IPS DF 19.7 (cell line): ENCODE measurements around the gene C13orf42.

ENCODE experiments used
- DNase-seq: peaks from one replicate; pipeline ENCODE4 v3.0.0-alpha.2; 2013; ENCODE audit warnings: low read depth, low spot score

C13orf42 gene

DNA sequence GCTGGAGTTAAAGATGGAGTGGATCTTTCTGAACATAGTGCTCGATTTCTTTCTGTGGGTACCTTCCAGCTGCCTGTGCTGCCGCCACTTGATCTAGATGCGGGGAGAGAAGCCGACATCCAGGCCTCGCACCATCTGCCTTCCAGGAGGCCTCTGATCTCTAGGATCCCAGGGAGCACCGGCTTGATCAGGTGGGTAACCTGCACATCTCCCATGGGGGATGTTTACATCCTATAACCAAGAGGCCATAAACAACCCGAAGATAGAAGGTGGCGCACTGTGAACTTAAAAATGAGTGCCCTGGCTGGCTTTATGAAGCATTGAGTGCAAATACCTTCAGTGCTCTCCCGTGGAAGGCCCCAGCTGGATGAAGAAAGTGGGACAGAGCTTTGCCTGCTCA, at the start of gene C13orf42:
Gene C13orf42, minus strand, starts transcription at position 101 of the 400 bp plus-strand sequence. Its CDS starts 65 bp downstream, at position 36.
- DNase-seq: no peak

GRCh38 chr13:51158880-51159518, 47.9 kb upstream of the C13orf42 start:
- DNase-seq: no peak

GRCh38 chr13:51158365-51158764, 47.3 kb upstream of the C13orf42 start:
- no peak for DNase-seq

GRCh38 chr13:51156648-51157047, 45.6 kb upstream of the C13orf42 start:
- no peak for DNase-seq

- no peak for DNase-seq
Measured at GRCh38 chr13:51155776-51156515, 44.9 kb upstream of the C13orf42 start.

- DNase-seq: no peak
Measured at GRCh38 chr13:51155161-51155560, 44.1 kb upstream of the C13orf42 start.

DNA sequence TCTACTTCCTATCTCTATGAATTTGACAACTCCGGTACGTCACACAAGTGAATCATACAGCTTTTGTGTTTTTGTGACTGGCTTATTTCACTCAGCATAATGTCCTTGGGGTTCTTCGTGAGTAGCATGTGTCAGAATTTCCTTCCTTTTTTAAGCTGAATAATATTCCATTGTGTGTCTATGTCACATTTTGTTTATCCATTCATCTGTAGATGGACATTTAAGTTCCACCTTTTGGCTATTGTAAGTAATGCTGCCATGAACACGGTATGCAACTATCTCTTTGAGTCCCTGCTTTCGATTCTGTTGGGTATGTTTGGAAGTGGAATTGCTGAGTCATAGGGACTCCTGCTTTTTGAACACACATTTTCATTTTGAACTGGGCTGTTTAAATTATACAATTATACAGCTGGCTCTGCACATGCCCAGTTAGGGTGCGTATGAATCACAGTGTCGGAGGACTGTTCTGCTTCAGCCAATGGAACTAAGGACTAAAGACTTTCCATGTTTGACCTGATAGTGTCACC, 43.0 kb upstream of the C13orf42 start:
- no peak for DNase-seq

GRCh38 chr13:51153527-51153926, 42.5 kb upstream of the C13orf42 start:
- DNase-seq: no peak

DNA sequence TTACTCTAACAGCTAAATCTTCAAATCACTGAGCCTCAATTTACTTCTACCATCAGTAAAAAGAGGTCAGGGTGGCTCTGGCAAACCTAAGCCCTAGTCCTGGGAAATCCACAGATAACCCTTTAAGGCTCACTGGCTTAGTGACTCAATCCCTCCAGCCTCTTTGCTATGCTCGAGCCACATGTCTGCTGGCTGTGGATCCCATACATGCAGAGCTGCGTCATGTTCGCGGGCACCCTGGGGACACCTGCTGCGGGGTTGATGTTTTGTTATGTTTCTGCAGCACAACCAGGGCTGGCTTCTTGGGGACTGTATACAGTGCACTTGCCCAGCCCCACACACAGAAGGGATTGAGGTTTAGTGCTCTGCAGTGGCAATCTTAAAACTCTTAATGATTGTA, 41.6 kb upstream of the C13orf42 start:
- DNase-seq: no peak

GRCh38 chr13:51151463-51151862, 40.4 kb upstream of the C13orf42 start:
- no peak for DNase-seq

- no peak for DNase-seq
Measured at GRCh38 chr13:51148952-51149573, 38.0 kb upstream of the C13orf42 start.

DNA sequence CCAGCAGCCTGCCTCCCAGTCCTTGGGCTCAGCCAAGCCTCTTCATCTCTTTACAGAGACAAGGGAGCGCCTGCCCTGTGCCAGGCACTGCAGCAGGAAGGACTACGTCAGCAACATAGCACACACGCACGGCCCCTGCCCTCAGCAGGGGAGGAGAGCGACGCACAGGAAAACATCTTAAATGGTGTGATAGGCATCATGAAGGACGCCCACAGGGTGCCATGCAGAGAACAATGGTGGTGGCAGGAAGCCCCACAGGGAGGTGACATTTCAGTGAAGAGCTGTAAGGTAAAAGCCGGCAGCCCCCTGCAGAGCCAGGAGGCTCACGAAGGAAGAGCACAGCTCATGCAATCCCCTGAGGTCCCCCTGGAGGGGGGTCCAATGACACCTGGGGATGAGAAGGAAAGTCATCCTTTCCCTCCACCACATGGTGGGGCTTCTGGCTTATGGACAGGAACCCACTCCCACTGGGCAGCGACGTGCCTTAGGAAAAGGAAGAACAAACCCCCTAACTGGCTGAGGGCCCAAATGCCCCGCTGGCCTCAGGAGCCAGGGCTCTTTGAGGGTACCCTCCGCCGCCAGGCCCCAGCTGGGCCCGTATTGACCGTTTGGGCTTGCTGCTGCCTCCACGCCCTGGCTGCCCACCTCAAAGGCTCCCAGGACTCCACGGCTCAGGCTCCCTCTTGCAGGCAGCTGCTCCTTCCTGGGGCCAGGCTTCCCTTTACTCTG, 37.3 kb upstream of the C13orf42 start:
- no peak for DNase-seq

DNA sequence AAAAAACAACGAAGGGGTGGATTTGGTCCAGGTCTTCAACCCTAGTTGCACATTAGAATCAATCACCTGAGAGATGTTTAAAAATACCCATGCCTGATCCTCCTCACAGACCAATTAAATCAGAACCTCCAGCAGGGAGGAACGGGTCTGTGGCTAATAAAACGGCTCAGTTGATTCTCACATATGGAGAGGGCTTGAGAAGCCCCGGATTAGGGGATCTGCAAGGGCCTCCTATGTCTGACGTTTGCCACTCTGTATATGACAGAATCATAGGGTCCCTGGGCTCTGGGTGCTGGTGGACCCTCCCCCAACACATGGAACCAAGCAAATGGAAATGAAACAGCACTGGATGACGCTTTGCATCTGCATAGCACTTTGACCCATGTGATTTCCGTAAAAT, 36.7 kb upstream of the C13orf42 start:
- DNase-seq: no peak

- no peak for DNase-seq
Measured at GRCh38 chr13:51146667-51147066, 35.6 kb upstream of the C13orf42 start.

DNA sequence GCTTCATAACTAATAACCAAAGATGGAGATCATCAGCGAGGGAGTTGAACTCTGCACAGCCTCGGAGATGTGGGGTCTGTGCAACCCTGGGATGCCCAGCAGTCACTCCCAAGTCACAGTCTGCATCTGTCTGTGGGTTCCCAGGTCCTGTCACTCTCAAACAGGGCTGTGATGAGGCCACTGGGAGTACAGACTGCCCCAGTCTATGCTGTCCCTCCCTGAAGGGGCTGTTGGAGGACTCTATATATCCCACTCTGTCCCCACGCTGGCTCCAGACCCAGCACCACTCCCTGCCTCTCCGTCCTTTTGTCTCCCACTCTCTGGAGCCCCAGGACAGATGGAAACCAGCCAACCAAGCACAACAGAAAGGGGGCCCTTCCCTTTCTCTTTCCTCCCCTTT, 26.2 kb upstream of the C13orf42 start:
- DNase-seq: no peak

DNA sequence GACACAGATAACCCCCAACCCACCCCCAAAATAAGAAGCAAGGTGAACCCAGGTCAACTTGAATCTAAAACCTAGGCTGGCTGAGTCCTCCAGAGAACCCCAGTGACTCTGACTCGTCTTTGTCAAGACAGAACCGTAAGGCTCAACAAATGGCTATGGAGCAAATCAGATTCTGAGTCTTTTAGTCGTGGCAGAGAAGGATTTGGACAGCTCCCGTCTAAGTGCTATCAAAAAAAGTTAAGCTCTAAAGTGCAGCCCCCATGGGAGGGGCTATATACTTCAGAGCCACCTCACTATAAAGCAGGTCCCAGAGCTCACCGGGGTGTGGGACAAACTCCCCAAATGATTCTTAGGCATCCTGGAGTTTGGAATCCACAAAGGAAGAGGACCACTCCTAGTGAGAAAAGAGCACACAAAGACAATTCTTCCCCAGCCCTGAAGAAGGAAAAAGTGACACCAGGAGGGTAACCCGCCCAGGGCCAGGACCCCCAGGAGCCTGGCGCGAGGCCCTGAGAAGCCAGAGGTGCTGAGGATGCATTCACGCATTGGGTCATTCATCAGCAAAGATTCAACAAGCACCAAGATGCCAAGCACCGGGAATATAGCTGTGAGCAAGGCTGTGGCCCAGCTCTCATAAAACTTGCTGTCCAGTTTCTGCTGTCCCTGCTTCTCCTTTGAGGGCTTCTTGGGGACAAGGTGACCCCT, 25.4 kb upstream of the C13orf42 start:
- DNase-seq: no peak

DNA sequence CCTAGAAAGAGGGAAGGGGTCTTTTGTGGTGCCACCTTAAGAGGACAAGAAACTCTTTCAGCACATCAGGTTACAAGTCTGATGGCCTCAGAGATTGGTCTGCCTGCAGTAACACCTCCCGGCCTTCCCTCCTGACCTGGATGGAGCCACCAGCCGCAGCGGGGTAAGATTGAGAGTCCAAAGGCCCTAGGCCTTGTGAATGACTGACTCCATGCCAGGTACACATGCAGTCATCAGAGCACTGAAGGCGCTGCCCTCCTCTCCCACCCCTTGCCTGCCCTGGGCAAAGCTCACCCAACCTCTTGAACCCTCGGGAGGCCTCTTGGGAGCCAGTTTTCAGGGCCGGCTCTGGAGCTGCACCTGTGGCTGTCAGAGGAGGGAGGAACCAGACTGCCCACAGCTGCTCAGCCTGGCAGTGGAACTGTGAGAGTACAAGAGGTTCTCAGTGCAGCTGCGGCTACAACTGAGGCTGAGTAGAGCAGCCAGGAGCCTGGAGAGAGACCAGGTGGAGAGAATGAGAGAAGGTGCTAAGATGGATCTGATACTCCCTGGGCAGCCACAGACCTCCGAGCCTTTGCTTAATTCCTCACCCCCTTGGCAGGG, 23.8 kb upstream of the C13orf42 start:
- no peak for DNase-seq

DNA sequence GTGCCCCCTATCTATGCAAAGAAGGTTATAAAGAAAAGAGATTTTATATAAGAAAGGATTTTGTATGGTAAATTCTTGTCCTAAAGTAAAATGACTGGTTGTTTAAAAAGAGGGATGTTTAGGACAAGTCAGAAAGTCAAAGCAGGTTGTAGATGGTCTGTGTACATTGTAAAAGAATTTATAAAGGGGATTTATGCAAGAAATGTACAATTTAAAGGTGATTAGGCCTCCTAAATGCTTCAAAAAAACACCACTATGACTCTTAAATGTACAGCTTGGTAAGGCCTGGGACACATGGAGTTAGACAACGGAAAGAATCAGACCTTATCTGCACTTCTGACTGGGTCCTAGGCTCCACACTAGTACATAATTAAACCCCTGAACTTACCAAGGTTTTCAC, 19.3 kb upstream of the C13orf42 start:
- no peak for DNase-seq

GRCh38 chr13:51125495-51126226, 14.6 kb upstream of the C13orf42 start:
- DNase-seq: peak; percentile 48

GRCh38 chr13:51122868-51123566, 11.9 kb upstream of the C13orf42 start:
- DNase-seq: no peak
